Natural killer cell (primary cell): Measurements from ENCODE around the gene KCNJ16. TPM values are rescaled to one million over a fixed set of nuclear protein-coding genes. Genes with fewer than 3 reads are reported as not detected.
"Not testable (repeated sequence)": the region's sequence is repeated elsewhere in the genome, so short reads cannot be mapped to it uniquely, and the experiment has no call there.

Source experiments
- ATAC-seq, 3 donors: fragments of 150-1000 bp in 2 of 3; fragments of 200-7000 bp in 1 of 3; cut with Tn5 transposase; 1 replicate in 1 of 3; 2 replicates in 2 of 3; pipeline ENCODE4 v1.10.0; 2021; ENCODE audit warnings: mild to moderate bottlenecking in 2 of 3, moderate library complexity in 2 of 3
- DNase-seq, 2 donors: peaks; one replicate each; pipeline versions ENCODE4 v3.0.0 to v3.0.0-alpha.2; 2013 to 2021; ENCODE audit warnings: mixed read lengths in 1 of 2
- H3K27ac ChIP-seq: one replicate; pipeline ENCODE4 v1.5.1; 2013; ENCODE audit warnings: mild to moderate bottlenecking, low read length
- H3K27me3 ChIP-seq: one replicate; pipeline ENCODE4 v1.6.1; 2013; ENCODE audit warnings: low read length; ENCODE audit not compliant: control insufficient read depth, insufficient read depth
- H3K36me3 ChIP-seq: one replicate; pipeline ENCODE4 v1.6.1; 2013; ENCODE audit warnings: low read length; ENCODE audit not compliant: control insufficient read depth, insufficient read depth
- H3K4me1 ChIP-seq: one replicate; pipeline ENCODE4 v1.6.1; 2013; ENCODE audit warnings: low read length; ENCODE audit not compliant: control insufficient read depth, insufficient read depth
- H3K4me3 ChIP-seq: one replicate; pipeline ENCODE4 v1.5.1; 2013; ENCODE audit warnings: low read length
- H3K9me3 ChIP-seq: one replicate; pipeline ENCODE4 v1.6.1; 2013; ENCODE audit warnings: low read length; ENCODE audit not compliant: control insufficient read depth, insufficient read depth
- H3K27ac Mint-ChIP-seq, 2 donors: one replicate each; pipeline ENCODE4 v1.8.0; 2022; ENCODE audit warnings: mild to moderate bottlenecking in 2 of 2, mixed read lengths in 2 of 2, moderate library complexity in 1 of 2
- H3K27me3 Mint-ChIP-seq, 2 donors: one replicate each; pipeline ENCODE4 v1.8.0; 2022; ENCODE audit warnings: low read depth in 2 of 2, mixed read lengths in 2 of 2
- H3K36me3 Mint-ChIP-seq: one replicate; pipeline ENCODE4 v1.8.0; 2022; ENCODE audit warnings: mixed read lengths
- H3K4me1 Mint-ChIP-seq, 2 donors: one replicate each; pipeline ENCODE4 v1.8.0; 2022; ENCODE audit warnings: mixed read lengths in 2 of 2
- H3K4me3 Mint-ChIP-seq: one replicate; pipeline ENCODE4 v1.8.0; 2022; ENCODE audit warnings: mild to moderate bottlenecking, moderate library complexity, mixed read lengths
- H3K9me3 Mint-ChIP-seq, 2 donors: one replicate each; pipeline ENCODE4 v1.8.0; 2022; ENCODE audit warnings: mixed read lengths in 2 of 2
- CTCF ChIP-seq: fragments of 200-600 bp; IDR thresholded peaks from one replicate; pipeline ENCODE4 v1.8.0; 2022; ENCODE audit warnings: antibody characterized with exemption
- WGBS: methylation state at CpG from one replicate; pipeline ENCODE4 v1.1.7; 2013; ENCODE audit warnings: missing lambda C conversion rate; ENCODE audit not compliant: insufficient coverage; 5-methylcytosine and 5-hydroxymethylcytosine counted together
- intact Hi-C: fragments of 100-400 bp; cut with micrococcal nuclease; formaldehyde crosslinking; loops from one replicate; pipeline ENCODE4 v1.14.2; 2022
- total RNA-seq, 4 donors: library from RNA; stranded (reverse); fragments of 120-200 nt in 1 of 4; gene quantifications; one replicate each; pipeline versions ENCODE4 v1.2.3 to v1.2.4, GENCODE V29; 2013 to 2022

Gene KCNJ16
- total RNA-seq, 3 donors from 2014 or later (not counting 1 experiment from before 2014, with no cell fraction given), result not detected

- DNase-seq, result no peak
- Mint-ChIP-seq H3K9me3 (peaks cover 0 to 4% of the 10 kb centered on the region in 2 donors), H3K4me3 (no peak overlapping the region), H3K27ac (no peak overlapping the region), H3K27me3 (peaks cover 0 to 3% of the 10 kb centered on the region in 2 donors), H3K36me3 (no peaks in the 10 kb centered on the region), H3K4me1 (no peaks in the 10 kb centered on the region)
- no peak for TF ChIP-seq CTCF
- intact Hi-C loops, result no loop called here
- Histone ChIP-seq H3K36me3 (no peaks in the 10 kb centered on the region), H3K4me3 (no peak overlapping the region), H3K9me3 (no peaks in the 10 kb centered on the region), H3K27me3 (no peaks in the 10 kb centered on the region), H3K27ac (no peak overlapping the region), H3K4me1 (no peaks in the 10 kb centered on the region)
- no peak for ATAC-seq
- 83% methylated on average over 2 of the region's 2 CpGs for WGBS
Measured at GRCh38 chr17:70040336-70040735, 34.7 kb upstream of the KCNJ16 start.

DNA sequence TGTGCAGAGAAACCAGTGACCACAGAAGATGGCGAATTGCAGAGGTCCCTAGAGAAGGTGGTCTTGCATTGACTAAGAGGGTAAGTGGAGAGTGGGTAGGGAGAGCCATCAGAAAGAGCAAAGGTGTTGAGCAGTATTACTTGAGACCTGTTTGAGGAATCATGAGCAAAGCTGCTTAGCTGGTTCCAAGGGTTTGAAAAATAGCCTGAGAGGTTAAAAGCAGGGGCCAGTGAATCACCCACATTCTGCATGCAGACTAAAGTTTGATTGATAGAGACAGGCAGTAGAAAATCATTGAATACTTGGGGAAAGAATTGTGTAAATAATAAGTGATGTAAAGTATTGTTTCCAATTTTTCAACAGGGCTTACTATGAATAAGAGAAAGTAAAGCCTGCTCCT is 34.0 kb upstream of the KCNJ16 start:
- Histone ChIP-seq H3K4me1 (no peaks in the 10 kb centered on the region), H3K36me3 (no peaks in the 10 kb centered on the region), H3K9me3 (no peaks in the 10 kb centered on the region), H3K4me3 (no peak overlapping the region), H3K27me3 (no peaks in the 10 kb centered on the region), H3K27ac (no peak overlapping the region)
- DNase-seq, result no peak
- no peaks in the 10 kb centered on the region for H3K36me3 Mint-ChIP-seq
- 71% methylated on average over 1 of the region's 1 CpG for WGBS
- peaks cover 0 to 4% of the 10 kb centered on the region in 2 donors for H3K9me3 Mint-ChIP-seq
- no peak overlapping the region for H3K27ac Mint-ChIP-seq
- no peak overlapping the region for H3K4me3 Mint-ChIP-seq
- no peaks in the 10 kb centered on the region for H3K4me1 Mint-ChIP-seq
- TF ChIP-seq CTCF, result no peak
- intact Hi-C loops, result no loop called here
- H3K27me3 Mint-ChIP-seq, result peaks cover 0 to 3% of the 10 kb centered on the region in 2 donors
- ATAC-seq, result no peak

- Mint-ChIP-seq H3K36me3 (no peaks in the 10 kb centered on the region), H3K27me3 (peaks cover 0 to 3% of the 10 kb centered on the region in 2 donors), H3K4me3 (no peak overlapping the region), H3K4me1 (no peaks in the 10 kb centered on the region), H3K27ac (no peak overlapping the region), H3K9me3 (peaks cover under 1 to 4% of the 10 kb centered on the region in 2 donors)
- no peak overlapping the region for H3K4me3 ChIP-seq
- no peak for DNase-seq
- H3K27me3 ChIP-seq, result no peaks in the 10 kb centered on the region
- no peak overlapping the region for H3K27ac ChIP-seq
- TF ChIP-seq CTCF, result no peak
- 96% methylated on average over 6 of the region's 6 CpGs for WGBS
- H3K9me3 ChIP-seq, result no peaks in the 10 kb centered on the region
- no peak for ATAC-seq
- H3K36me3 ChIP-seq, result no peaks in the 10 kb centered on the region
- H3K4me1 ChIP-seq, result no peaks in the 10 kb centered on the region
- intact Hi-C loops, result no loop called here
Measured at GRCh38 chr17:70041540-70041939, 33.5 kb upstream of the KCNJ16 start.

GRCh38 chr17:70045780-70046179 is 29.2 kb upstream of the KCNJ16 start:
- H3K4me1 ChIP-seq, H3K27ac ChIP-seq, H3K27ac Mint-ChIP-seq, H3K4me1 Mint-ChIP-seq, H3K27me3 ChIP-seq, H3K27me3 Mint-ChIP-seq, H3K36me3 ChIP-seq, ATAC-seq, H3K9me3 Mint-ChIP-seq, intact Hi-C loops, H3K36me3 Mint-ChIP-seq, DNase-seq, H3K4me3 Mint-ChIP-seq, H3K9me3 ChIP-seq, H3K4me3 ChIP-seq: not testable (repeated sequence)
- WGBS, result 80% methylated on average over 1 of the region's 5 CpGs
